GM21786 (cell line): ENCODE measurements around the gene PADI6.

Source experiments
- ATAC-seq: cut with Tn5 transposase; IDR thresholded peaks from one replicate; pipeline ENCODE4 v1.9.1; 2021; ENCODE audit not compliant: unreplicated experiment

PADI6 gene

GRCh38 chr1:17356387-17357026 is 15.5 kb upstream of the PADI6 start:
- ATAC-seq: no peak

GRCh38 chr1:17358557-17358956 is 13.4 kb upstream of the PADI6 start:
- ATAC-seq: no peak

GRCh38 chr1:17359031-17359430 is 13.0 kb upstream of the PADI6 start:
- ATAC-seq: no peak

GRCh38 chr1:17359808-17360207 is 12.2 kb upstream of the PADI6 start:
- ATAC-seq: no peak

- ATAC-seq: no peak
These were observed 11.6 kb upstream of the PADI6 start for GRCh38 chr1:17360272-17360956.

GRCh38 chr1:17361687-17362086 is 10.3 kb upstream of the PADI6 start:
- ATAC-seq: no peak

- ATAC-seq: no peak
These were observed 8.6 kb upstream of the PADI6 start for GRCh38 chr1:17363351-17363750.

GRCh38 chr1:17363771-17364170 is 8.2 kb upstream of the PADI6 start:
- ATAC-seq: no peak

- ATAC-seq: no peak
These were observed 6.7 kb upstream of the PADI6 start for GRCh38 chr1:17365293-17365692.

GRCh38 chr1:17369466-17369865 is 2.5 kb upstream of the PADI6 start:
- no peak for ATAC-seq

- ATAC-seq: no peak
These were observed 1.4 kb upstream of the PADI6 start for GRCh38 chr1:17370618-17371017.

GRCh38 chr1:17372955-17373354 is 959 bp downstream of the PADI6 start:
- no peak for ATAC-seq

- ATAC-seq: no peak
These were observed 3.7 kb downstream of the PADI6 start for GRCh38 chr1:17375651-17376050.

- no peak for ATAC-seq
These were observed 5.4 kb downstream of the PADI6 start for GRCh38 chr1:17377325-17377953.

- ATAC-seq: no peak
These were observed 9.2 kb downstream of the PADI6 start for GRCh38 chr1:17381161-17381560.

GRCh38 chr1:17392199-17392740 is 20.3 kb downstream of the PADI6 start:
- no peak for ATAC-seq

- ATAC-seq: no peak
These were observed 21.2 kb downstream of the PADI6 start for GRCh38 chr1:17393230-17393629.

- ATAC-seq: no peak
These were observed 26.1 kb downstream of the PADI6 start for GRCh38 chr1:17397910-17398695.

- no peak for ATAC-seq
These were observed 28.8 kb downstream of the PADI6 start for GRCh38 chr1:17400725-17401341.

- no peak for ATAC-seq
These were observed 29.8 kb downstream of the PADI6 start for GRCh38 chr1:17401841-17402240.

- no peak for ATAC-seq
These were observed 31.1 kb downstream of the PADI6 start for GRCh38 chr1:17403081-17403480.
